IMR-90 (cell line): ENCODE measurements around the gene INMT. TPM values are rescaled to one million over a fixed set of nuclear protein-coding genes. Genes with fewer than 3 reads are reported as not detected.

Source experiments
- ATAC-seq: fragments of 200-7000 bp; cut with Tn5 transposase; 2 replicates; pipeline ENCODE4 v1.9.1; 2020; ENCODE audit warnings: low read depth, mild to moderate bottlenecking, moderate library complexity
- BruUV-seq: library from RNA; stranded (reverse); fragments of 400-500 nt; replicated peaks from 2 replicates; lab custom pipeline; 2021; lab: Mats Ljungman, UMichigan
- CTCF ChIA-PET: fragments of 300-600 bp; formaldehyde crosslinking; extraction: SDS; loops from one replicate; lab custom pipeline; 2021; ENCODE audit warnings: antibody characterized with exemption; lab: Yijun Ruan, JAX
- POLR2A ChIA-PET: fragments of 300-600 bp; sonication (Branson Sonifier 250); formaldehyde crosslinking; loops from one replicate; lab custom pipeline; 2022; ENCODE audit warnings: antibody characterized with exemption; ENCODE audit not compliant: unreplicated experiment; lab: Charles Lee
- DNase-seq: peaks from one replicate; pipeline ENCODE4 v3.0.0; 2013
- H2AFZ ChIP-seq: replicated peaks from 2 replicates; pipeline ENCODE3; 2013; ENCODE audit warnings: low read length, mild to moderate bottlenecking; ENCODE audit not compliant: poor library complexity
- H2AK5ac ChIP-seq: 2 replicates; pipeline ENCODE4 v1.6.1; 2013; ENCODE audit warnings: low read depth, low read length, inconsistent platforms
- H2AK9ac ChIP-seq: replicated peaks from 2 replicates; pipeline ENCODE3; 2013; ENCODE audit warnings: mild to moderate bottlenecking, low read depth, low read length, moderate library complexity; ENCODE audit not compliant: poor library complexity
- H2BK120ac ChIP-seq: 2 replicates; pipeline ENCODE4 v1.6.1; 2013; ENCODE audit warnings: low read depth, low read length, inconsistent platforms
- H2BK15ac ChIP-seq: 3 replicates; pipeline ENCODE4 v1.6.1; 2013; ENCODE audit warnings: low read depth, low read length, inconsistent platforms
- H2BK20ac ChIP-seq: 2 replicates; pipeline ENCODE4 v1.6.1; 2013; ENCODE audit warnings: low read depth, mild to moderate bottlenecking, inconsistent platforms, low read length, moderate library complexity
- H2BK5ac ChIP-seq: 2 replicates; pipeline ENCODE4 v1.6.1; 2013; ENCODE audit warnings: mild to moderate bottlenecking, low read depth, low read length, inconsistent platforms; ENCODE audit not compliant: poor library complexity, severe bottlenecking
- H3K14ac ChIP-seq: replicated peaks from 2 replicates; pipeline ENCODE4 v1.6.1; 2013; ENCODE audit warnings: low read depth, low read length, inconsistent platforms
- H3K18ac ChIP-seq: 2 replicates; pipeline ENCODE4 v1.6.1; 2013; ENCODE audit warnings: low read depth, low read length, control low read depth
- H3K23ac ChIP-seq: 2 replicates; pipeline ENCODE4 v1.6.1; 2013; ENCODE audit warnings: low read depth, low read length, inconsistent platforms
- H3K27ac ChIP-seq: 2 replicates; pipeline ENCODE4 v1.5.1; 2013; ENCODE audit warnings: mild to moderate bottlenecking, control low read depth, low read length; ENCODE audit not compliant: insufficient read depth
- H3K27me3 ChIP-seq: 2 replicates; pipeline ENCODE4 v1.6.1; 2013; ENCODE audit warnings: low read length; ENCODE audit not compliant: control insufficient read depth, insufficient read depth
- H3K36me3 ChIP-seq: 2 replicates; pipeline ENCODE4 v1.6.1; 2013; ENCODE audit warnings: low read length, mixed read lengths; ENCODE audit not compliant: control insufficient read depth, insufficient read depth
- H3K4ac ChIP-seq: 2 replicates; pipeline ENCODE4 v1.6.1; 2013; ENCODE audit warnings: low read depth, low read length, inconsistent platforms
- H3K4me1 ChIP-seq: 2 replicates; pipeline ENCODE4 v1.6.1; 2013; ENCODE audit warnings: low read length, mixed read lengths; ENCODE audit not compliant: control insufficient read depth, insufficient read depth
- H3K4me2 ChIP-seq: 2 replicates; pipeline ENCODE4 v1.6.1; 2013; ENCODE audit warnings: low read depth, mild to moderate bottlenecking, control low read depth, low read length, moderate library complexity
- H3K4me3 ChIP-seq: 2 replicates; pipeline ENCODE4 v1.5.1; 2013; ENCODE audit warnings: low read depth, mild to moderate bottlenecking, control low read depth, low read length, moderate library complexity; ENCODE audit not compliant: insufficient read depth
- H3K56ac ChIP-seq: 2 replicates; pipeline ENCODE4 v1.6.1; 2013; ENCODE audit warnings: low read length, inconsistent platforms; ENCODE audit not compliant: insufficient read depth; ENCODE audit errors: extremely low read depth
- H3K79me1 ChIP-seq, 2 experiments: 2 replicates each; pipeline ENCODE4 v1.6.1; 2013; ENCODE audit warnings: low read length in 2 of 2, inconsistent platforms in 1 of 2, low read depth in 1 of 2
- H3K9ac ChIP-seq: 2 replicates; pipeline ENCODE4 v1.6.1; 2013; ENCODE audit warnings: low read depth, low read length, control low read depth
- H3K9me1 ChIP-seq: 2 replicates; pipeline ENCODE4 v1.6.1; 2013; ENCODE audit warnings: low read length, inconsistent platforms; ENCODE audit not compliant: insufficient read depth
- H3K9me3 ChIP-seq: 2 replicates; pipeline ENCODE4 v1.6.1; 2013; ENCODE audit warnings: low read length; ENCODE audit not compliant: control insufficient read depth, insufficient read depth
- H4K20me1 ChIP-seq: 2 replicates; pipeline ENCODE4 v1.6.1; 2013; ENCODE audit warnings: low read length, inconsistent platforms; ENCODE audit not compliant: insufficient read depth
- H4K5ac ChIP-seq: 2 replicates; pipeline ENCODE4 v1.6.1; 2013; ENCODE audit warnings: mild to moderate bottlenecking, low read depth, low read length, control low read depth
- H4K8ac ChIP-seq, 2 experiments: 2 replicates each; pipeline ENCODE4 v1.6.1; 2013; ENCODE audit warnings: low read depth in 2 of 2, low read length in 2 of 2, control low read depth in 1 of 2, inconsistent platforms in 1 of 2
- H4K91ac ChIP-seq: 2 replicates; pipeline ENCODE4 v1.6.1; 2013; ENCODE audit warnings: low read depth, low read length, inconsistent platforms; ENCODE audit not compliant: insufficient read depth
- BHLHE40 ChIP-seq: fragments of 150-350 bp; IDR thresholded peaks from 2 replicates; pipeline ENCODE4 v1.6.1; 2016; ENCODE audit warnings: mild to moderate bottlenecking, low read depth, low read length
- FOS ChIP-seq: fragments of 150-350 bp; IDR thresholded peaks from 2 replicates; pipeline ENCODE4 v1.6.1; 2016; ENCODE audit warnings: low read depth, low read length
- MAFK ChIP-seq: IDR thresholded peaks from 2 replicates; pipeline ENCODE4 v1.6.1; 2012; ENCODE audit warnings: low read depth, low read length, improper control_type of control experiment
- MAZ ChIP-seq: IDR thresholded peaks from 2 replicates; pipeline ENCODE4 v1.6.1; 2012; ENCODE audit warnings: low read depth, mild to moderate bottlenecking, low read length, improper control_type of control experiment, moderate library complexity, borderline replicate concordance
- MXI1 ChIP-seq: IDR thresholded peaks from 2 replicates; pipeline ENCODE4 v1.6.1; 2012; ENCODE audit warnings: low read depth, mild to moderate bottlenecking, low read length, moderate library complexity, borderline replicate concordance
- NFE2L2 ChIP-seq: fragments of 150-350 bp; IDR thresholded peaks from 2 replicates; pipeline ENCODE4 v1.6.1; 2016; ENCODE audit warnings: low read depth, mild to moderate bottlenecking, low read length
- POLR2A ChIP-seq: IDR thresholded peaks from 2 replicates; pipeline ENCODE4 v1.6.1; 2012; ENCODE audit warnings: mild to moderate bottlenecking, low read depth, low read length
- RAD21 ChIP-seq: IDR thresholded peaks from 2 replicates; pipeline ENCODE4 v1.6.1; 2012; ENCODE audit warnings: low read length, improper control_type of control experiment
- RFX5 ChIP-seq: IDR thresholded peaks from 2 replicates; pipeline ENCODE4 v1.8.0; 2012; ENCODE audit warnings: low read depth, mild to moderate bottlenecking, low read length, moderate library complexity
- SMC3 ChIP-seq: fragments of 150-350 bp; IDR thresholded peaks from 2 replicates; pipeline ENCODE4 v1.6.1; 2016; ENCODE audit warnings: low read depth, mild to moderate bottlenecking, antibody characterized with exemption, low read length, moderate library complexity
- dilution Hi-C: fragments of 300-500 bp; cut with HindIII; formaldehyde crosslinking; loops from one replicate; pipeline ENCODE4 v1.14.3; 2018; ENCODE audit warnings: low sequenced_read_pairs; ENCODE audit not compliant: unreplicated experiment
- in situ Hi-C: fragments of 300-500 bp; cut with MboI; formaldehyde crosslinking; loops from 3 replicates; pipeline ENCODE4 v1.14.3; 2019; ENCODE audit warnings: low sequenced_read_pairs, inconsistent platforms, mixed read lengths
- intact Hi-C: fragments of 100-400 bp; cut with micrococcal nuclease; formaldehyde crosslinking; loops from 2 replicates; pipeline ENCODE4 v1.10.0; 2022
- polyA plus RNA-seq, 3 experiments: library from polyadenylated mRNA; depleted of rRNA; stranded (reverse); fragments of >200 nt; gene quantifications; 2 replicates each; pipeline ENCODE4 v1.2.3, GENCODE V29; 2012; ENCODE audit warnings: low replicate concordance in 1 of 3
- total RNA-seq: library from RNA; depleted of rRNA; stranded (reverse); fragments of >200 nt; gene quantifications from 2 replicates; pipeline ENCODE4 v1.2.3, GENCODE V29; 2012
- TF ChIP-seq, protein P1 (sequence below): fragments of 150-350 bp; IDR thresholded peaks from 2 replicates; pipeline ENCODE4 v1.6.1; 2016; ENCODE audit warnings: low read depth, mild to moderate bottlenecking, low read length, moderate library complexity, borderline replicate concordance

Gene INMT
- total and polyA plus RNA-seq, 2 of the 4 experiments (the other 2 are of a cell fraction) = 0.39 to 2.2 TPM

DNA sequence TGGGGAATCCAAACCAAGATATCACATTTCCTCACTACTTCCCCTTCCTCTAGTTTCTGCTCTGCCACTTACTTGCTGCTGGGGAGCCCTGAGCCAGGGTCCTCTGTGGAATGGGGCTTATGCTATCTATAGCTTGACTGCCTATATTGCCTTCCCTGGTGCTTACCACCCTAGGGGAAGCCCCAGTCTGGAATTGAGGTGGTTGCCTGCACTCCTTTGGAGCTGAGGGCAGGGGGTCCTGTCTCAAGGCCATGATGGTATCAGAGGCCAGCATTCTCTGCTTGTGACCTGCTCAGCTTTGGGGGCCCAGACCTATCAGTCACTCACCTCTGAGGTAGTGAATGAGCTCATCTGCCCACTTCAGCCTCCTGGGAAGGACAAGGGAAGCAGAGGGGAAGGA, 29.3 kb upstream of the INMT start:
- Histone ChIP-seq H2BK120ac (no peak overlapping the region), H2AK5ac (no peak overlapping the region), H3K4ac (no peak overlapping the region), H2AK9ac (no peak overlapping the region), H3K56ac (no peak overlapping the region), H3K79me1 (no peaks in the 10 kb centered on the region), H3K27me3 (peaks cover 39% of the 10 kb centered on the region), H3K4me1 (no peaks in the 10 kb centered on the region), H2BK5ac (no peak overlapping the region), H3K4me3 (no peak overlapping the region), H3K4me2 (no peak overlapping the region), H2BK15ac (no peak overlapping the region), H2AFZ (no peak overlapping the region), H4K8ac (no peak overlapping the region), H4K20me1 (no peaks in the 10 kb centered on the region), H3K23ac (no peak overlapping the region), H3K18ac (no peak overlapping the region), H3K9me3 (peaks cover 8% of the 10 kb centered on the region), H4K91ac (no peak overlapping the region), H3K14ac (no peak overlapping the region), H3K36me3 (no peaks in the 10 kb centered on the region), H4K5ac (no peak overlapping the region), H3K9me1 (no peaks in the 10 kb centered on the region), H3K9ac (no peak overlapping the region), H2BK20ac (no peak overlapping the region), H3K27ac (no peak overlapping the region)
- TF ChIP-seq NFE2L2 = no peak
- TF ChIP-seq SMC3 = no peak
- no peak for TF ChIP-seq RAD21
- TF ChIP-seq RFX5 = no peak
- TF ChIP-seq, protein P1, sequence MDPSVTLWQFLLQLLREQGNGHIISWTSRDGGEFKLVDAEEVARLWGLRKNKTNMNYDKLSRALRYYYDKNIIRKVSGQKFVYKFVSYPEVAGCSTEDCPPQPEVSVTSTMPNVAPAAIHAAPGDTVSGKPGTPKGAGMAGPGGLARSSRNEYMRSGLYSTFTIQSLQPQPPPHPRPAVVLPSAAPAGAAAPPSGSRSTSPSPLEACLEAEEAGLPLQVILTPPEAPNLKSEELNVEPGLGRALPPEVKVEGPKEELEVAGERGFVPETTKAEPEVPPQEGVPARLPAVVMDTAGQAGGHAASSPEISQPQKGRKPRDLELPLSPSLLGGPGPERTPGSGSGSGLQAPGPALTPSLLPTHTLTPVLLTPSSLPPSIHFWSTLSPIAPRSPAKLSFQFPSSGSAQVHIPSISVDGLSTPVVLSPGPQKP = no peak
- TF ChIP-seq FOS = no peak
- TF ChIP-seq MAZ = no peak
- no peak for TF ChIP-seq POLR2A
- TF ChIP-seq MXI1 = no peak
- TF ChIP-seq BHLHE40 = no peak
- no peak for TF ChIP-seq MAFK
- in situ Hi-C loops = no loop called here
- intact Hi-C loops = no loop called here
- ChIA-PET CTCF (no interaction called here), POLR2A (no interaction called here)
- BruUV-seq = no TSS peak
- dilution Hi-C loops = no loop called here
- ATAC-seq = no peak
- DNase-seq = no peak
